D721Med (cell line): ENCODE measurements around the gene SLC25A29.

ENCODE experiments used
- DNase-seq: peaks from one replicate; pipeline ENCODE4 v3.0.0; 2011; ENCODE audit warnings: low spot score; ENCODE audit not compliant: insufficient read length
- FAIRE-seq: peaks from 2 replicates; lab custom pipeline; 2011; peaks lifted over from hg19 to GRCh38; lab: Jason Lieb, UNC
- CTCF ChIP-seq: IDR thresholded peaks from 2 replicates; pipeline ENCODE4 v1.5.1; 2012; ENCODE audit warnings: mild to moderate bottlenecking, control low read depth; ENCODE audit not compliant: insufficient read depth; ENCODE audit errors: missing control alignments

SLC25A29 gene

GRCh38 chr14:100268591-100269207 lies 37.5 kb downstream of the SLC25A29 start:
- TF ChIP-seq CTCF = no peak
- no peak for FAIRE-seq
- no peak for DNase-seq

GRCh38 chr14:100267990-100268389 lies 38.3 kb downstream of the SLC25A29 start:
- FAIRE-seq (no peak), DNase-seq (no peak)
- no peak for TF ChIP-seq CTCF

- DNase-seq = no peak
- no peak for FAIRE-seq
- TF ChIP-seq CTCF = no peak
These were observed 43.1 kb downstream of the SLC25A29 start for GRCh38 chr14:100263141-100263540.

- no peak for DNase-seq
- no peak for FAIRE-seq
- TF ChIP-seq CTCF = no peak
These were observed 43.7 kb downstream of the SLC25A29 start for GRCh38 chr14:100262545-100262944.

GRCh38 chr14:100261621-100262020 lies 44.6 kb downstream of the SLC25A29 start:
- DNase-seq (no peak), FAIRE-seq (no peak)
- no peak for TF ChIP-seq CTCF

- FAIRE-seq = no peak
- DNase-seq = no peak
- TF ChIP-seq CTCF = no peak
These were observed 49.8 kb downstream of the SLC25A29 start for GRCh38 chr14:100256339-100256895.

- FAIRE-seq = no peak
- no peak for DNase-seq
- TF ChIP-seq CTCF = no peak
These were observed 53.6 kb downstream of the SLC25A29 start for GRCh38 chr14:100252684-100253083.
